ENCODE results near the gene CST4.
"Not testable (repeated sequence)": the region's sequence is repeated elsewhere in the genome, so short reads cannot be mapped to it uniquely, and the experiment has no call there.

The CST4 gene

GRCh38 chr20:23662276-23662870, 26.5 kb downstream of the CST4 start:
- DNase-seq (ENCODE audit: low read depth in 2 of 3, low spot score in 1 of 3) = no peak

GRCh38 chr20:23661002-23661429, 27.8 kb downstream of the CST4 start:
- DNase-seq (ENCODE audit: low read depth in 2 of 3, low spot score in 1 of 3) = no peak

DNA sequence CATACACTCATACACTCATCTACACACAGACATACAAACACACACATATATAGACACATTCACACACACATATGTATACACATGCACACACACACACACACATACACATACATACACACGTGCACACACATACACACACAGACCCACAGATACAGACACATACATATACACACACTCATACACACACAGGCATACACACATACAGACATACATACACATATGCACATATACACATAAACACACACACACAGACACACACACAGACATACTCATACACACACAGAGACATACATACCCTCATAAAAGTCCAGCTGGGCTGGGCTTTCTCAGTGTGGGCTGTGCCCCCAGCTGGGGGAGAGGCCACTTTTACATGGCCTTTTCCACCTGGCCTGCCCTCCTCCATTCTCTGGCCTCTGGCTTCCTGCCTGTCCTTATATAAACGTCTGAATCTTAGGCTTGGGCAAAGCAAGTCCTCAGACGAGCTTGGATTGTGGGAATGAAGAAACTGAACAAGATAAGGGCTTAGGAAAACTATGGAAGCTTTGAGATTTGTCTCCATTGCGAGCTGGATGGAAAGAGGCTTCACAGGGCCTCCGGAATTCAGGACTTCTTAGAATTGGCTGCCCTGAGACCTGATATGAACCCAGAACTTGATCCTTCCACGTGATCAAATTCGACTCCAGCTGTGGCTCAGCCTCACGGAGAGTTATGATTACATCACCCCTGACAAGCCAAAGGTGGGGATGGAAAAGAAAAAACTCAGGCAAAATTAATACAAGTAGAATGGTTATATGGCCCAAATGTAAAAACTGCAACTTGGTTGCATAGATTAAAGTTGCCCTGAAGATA, 28.6 kb downstream of the CST4 start:
- no peak for DNase-seq (ENCODE audit: low read depth in 2 of 3, low spot score in 1 of 3)

GRCh38 chr20:23659610-23659988, 29.2 kb downstream of the CST4 start:
- DNase-seq (ENCODE audit: low read depth in 2 of 3, low spot score in 1 of 3) = not testable (repeated sequence)

DNA sequence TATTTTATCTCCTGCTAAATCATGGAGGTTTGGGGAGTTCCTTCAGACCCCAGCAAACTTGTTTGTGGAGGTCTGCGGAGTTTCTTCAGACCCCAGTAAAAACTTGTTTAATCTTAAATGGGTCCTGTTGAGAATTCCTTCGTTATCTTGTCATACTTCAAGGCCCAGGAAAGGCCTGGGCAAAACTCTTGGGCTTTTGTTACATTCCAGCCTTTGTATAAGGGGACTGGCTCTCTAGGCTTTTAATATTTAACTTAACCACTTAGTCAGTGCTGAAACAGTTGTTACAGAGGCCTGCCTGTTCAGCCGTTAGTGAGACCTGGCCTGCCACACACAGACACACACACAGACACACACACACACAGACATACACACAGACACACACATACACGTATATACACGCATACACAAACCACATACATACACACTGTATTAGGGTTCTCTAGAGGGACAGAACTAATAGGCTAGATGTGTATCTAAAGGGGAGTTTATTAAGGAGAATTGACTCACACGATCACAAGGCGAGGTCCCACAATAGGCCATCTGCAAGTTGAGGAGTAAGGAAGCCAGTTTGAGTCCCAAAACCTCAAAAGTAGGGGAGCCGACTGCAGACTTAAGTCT, 29.7 kb downstream of the CST4 start:
- no peak for DNase-seq (ENCODE audit: low read depth in 2 of 3, low spot score in 1 of 3)

DNA sequence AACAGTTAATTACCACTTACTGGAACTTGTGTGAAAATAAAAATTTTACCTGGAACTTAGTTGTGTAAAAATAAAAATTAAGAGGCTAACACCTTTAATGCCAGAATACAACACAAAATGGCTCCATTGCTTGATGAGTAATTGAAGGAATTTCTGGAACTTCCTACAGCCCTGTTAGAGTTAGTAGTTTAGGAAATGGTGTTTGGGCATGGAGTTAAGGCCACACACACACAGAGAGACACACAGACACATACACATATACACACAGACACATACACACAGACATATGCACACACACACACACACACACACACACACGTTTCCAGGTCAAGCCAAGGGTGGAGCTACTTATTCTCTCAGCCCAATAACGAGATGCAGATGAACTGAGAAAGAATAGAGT, 30.5 kb downstream of the CST4 start:
- no peak for DNase-seq (ENCODE audit: low read depth in 2 of 3, low spot score in 1 of 3)

GRCh38 chr20:23657202-23657601, 31.6 kb downstream of the CST4 start:
- DNase-seq (ENCODE audit: low read depth in 2 of 3, low spot score in 1 of 3) = no peak

- DNase-seq (ENCODE audit: low read depth in 2 of 3, low spot score in 1 of 3) = no peak
Measured at GRCh38 chr20:23656372-23656771, 32.5 kb downstream of the CST4 start.

DNA sequence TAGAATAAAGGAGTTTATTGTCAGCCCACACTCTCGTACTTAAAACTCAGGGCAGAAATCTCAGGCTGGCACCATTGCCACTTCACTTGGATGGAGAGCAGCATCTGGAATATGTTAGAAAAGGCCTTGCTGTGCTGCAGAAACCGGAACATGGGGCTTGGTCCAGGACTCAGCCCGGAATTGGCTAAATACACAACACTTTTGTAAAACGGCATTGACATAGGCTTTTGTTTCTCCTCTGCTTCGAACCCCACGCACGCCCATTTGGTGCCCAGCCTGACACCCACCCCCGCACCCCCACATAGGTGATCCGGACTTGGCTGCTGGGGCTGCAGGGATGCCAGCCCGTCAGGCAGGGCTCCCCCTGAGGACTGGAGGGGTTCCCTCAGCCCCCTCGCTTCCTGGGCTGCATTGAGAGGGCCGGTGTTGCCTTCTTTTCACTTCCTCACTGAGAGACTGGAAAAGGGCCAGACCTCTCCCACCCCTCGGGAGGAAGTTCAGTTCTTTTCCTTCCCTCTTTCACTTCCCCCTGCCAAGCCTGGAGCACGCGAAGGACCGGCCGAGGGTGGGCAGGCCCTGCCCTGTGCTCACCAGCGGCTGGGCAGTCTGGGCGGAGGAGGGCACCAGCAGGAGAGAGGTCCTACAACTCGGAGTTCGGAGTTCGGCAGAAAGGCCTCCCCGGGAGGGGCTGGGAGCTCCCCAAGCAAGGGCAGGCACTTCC, 33.2 kb downstream of the CST4 start:
- no peak for DNase-seq (ENCODE audit: low read depth in 2 of 3, low spot score in 1 of 3)

GRCh38 chr20:23654717-23655116, 34.1 kb downstream of the CST4 start:
- no peak for DNase-seq (ENCODE audit: low read depth in 2 of 3, low spot score in 1 of 3)

DNA sequence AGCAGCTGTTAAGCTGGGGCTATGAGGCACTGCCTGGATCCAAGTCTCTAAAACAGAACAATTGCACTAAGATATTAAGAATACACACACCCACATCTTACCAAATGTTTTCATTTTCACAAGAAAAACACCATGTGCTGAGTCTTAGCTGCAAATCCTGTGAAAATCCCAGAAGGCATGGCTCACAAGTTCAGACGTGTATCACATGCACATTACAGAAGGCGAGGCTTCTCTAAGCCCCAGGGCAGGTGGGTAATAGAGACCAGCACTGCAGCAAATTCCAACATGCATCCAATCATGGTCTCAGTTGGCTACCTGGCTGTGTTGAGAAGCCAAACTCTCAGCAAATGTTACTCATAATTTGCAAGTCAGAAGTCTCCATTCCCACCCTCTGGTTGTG, 34.8 kb downstream of the CST4 start:
- DNase-seq (ENCODE audit: low read depth in 2 of 3, low spot score in 1 of 3) = no peak

- no peak for DNase-seq (ENCODE audit: low read depth in 2 of 3, low spot score in 1 of 3)
Measured at GRCh38 chr20:23653400-23653938, 35.4 kb downstream of the CST4 start.

DNA sequence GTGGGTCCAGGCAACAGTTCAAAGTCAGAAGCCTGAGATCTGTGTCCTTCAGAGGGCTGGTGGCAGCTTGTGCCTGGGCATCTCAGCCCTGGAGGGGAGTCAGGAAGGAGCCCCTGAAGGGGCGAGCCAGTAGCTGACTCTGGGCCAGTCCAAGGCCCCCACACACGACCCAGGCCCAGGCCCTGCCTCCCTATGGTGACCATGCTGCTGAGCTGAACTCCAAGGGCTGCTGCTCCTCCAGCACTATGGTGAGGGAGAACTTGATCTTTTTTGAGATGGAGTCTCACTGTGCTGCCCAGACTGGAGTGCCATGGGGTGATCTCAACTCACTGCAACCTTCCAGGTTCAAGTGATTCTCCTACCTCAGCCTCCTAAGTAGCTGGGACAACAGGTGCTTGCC, 35.9 kb downstream of the CST4 start:
- no peak for DNase-seq (ENCODE audit: low read depth in 2 of 3, low spot score in 1 of 3)

DNA sequence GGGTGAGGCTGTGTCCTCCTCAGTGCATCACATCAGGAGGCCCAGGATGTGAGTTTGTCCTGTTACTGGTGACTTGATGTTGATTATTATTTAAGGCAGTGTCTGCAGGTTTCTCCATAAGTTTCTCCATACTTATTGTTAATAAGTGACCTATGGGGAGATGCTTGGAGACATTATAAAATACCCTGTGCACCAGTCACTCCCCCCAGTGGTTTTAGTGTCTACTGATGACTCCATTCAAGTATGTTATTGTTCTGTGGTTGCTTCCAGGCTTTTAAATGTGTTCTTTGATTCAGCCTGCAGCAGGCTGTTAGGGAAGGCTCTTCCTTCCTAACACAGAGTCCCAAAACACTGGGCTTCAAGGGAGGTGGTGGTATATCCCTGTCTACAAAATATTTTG, 36.5 kb downstream of the CST4 start:
- DNase-seq (ENCODE audit: low read depth in 2 of 3, low spot score in 1 of 3) = no peak

- no peak for DNase-seq (ENCODE audit: low read depth in 2 of 3, low spot score in 1 of 3)
Measured at GRCh38 chr20:23651117-23651516, 37.7 kb downstream of the CST4 start.

DNA sequence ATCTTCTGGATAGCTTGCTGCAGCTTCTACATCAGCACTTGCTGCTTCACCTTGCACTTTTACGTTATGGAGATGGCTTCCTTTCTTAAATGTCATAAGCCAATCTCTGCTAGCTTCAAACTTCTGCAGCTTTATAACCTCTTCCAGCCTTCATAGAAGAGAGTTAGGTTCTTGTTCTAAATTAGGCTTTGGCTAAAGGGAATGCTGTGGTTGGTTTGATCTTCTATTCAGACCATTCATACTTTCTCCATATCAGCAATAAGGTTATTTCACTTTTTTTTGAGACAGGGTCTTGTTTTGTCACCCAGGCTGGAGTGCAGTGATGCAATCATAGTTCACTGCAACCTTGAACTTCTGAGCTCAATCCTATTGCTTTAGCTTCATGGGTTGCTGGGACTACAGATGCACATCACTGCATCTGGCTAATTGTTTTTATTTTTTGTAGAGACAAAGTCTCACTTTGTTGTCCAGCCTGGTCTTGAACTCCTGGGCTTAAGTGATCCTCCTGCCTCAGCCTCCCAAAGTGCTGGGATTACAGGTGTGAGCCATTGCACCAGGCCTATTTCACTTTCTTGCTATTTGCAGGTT, 38.9 kb downstream of the CST4 start:
- DNase-seq (ENCODE audit: low read depth in 2 of 3, low spot score in 1 of 3) = no peak

DNA sequence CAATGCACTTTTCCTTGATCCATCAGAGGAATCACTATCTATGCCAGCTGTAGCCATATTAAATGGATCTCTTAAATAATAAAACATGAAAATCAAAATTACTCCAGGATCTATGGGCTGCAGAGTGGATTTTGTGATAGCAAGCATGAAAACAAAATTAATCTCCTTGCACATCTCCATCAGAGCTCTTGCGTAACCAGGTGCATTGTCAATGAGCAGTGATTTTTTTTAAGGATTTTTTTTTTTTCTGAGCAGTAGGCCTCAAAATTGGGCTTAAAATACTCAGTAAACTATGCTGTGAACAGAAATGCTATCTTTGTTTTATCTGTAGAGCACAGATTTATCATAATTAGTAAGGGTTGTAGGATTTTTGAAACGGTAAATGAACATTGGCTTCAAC, 39.6 kb downstream of the CST4 start:
- no peak for DNase-seq (ENCODE audit: low read depth in 2 of 3, low spot score in 1 of 3)

GRCh38 chr20:23647346-23647745, 41.5 kb downstream of the CST4 start:
- no peak for DNase-seq (ENCODE audit: low read depth in 2 of 3, low spot score in 1 of 3)

GRCh38 chr20:23646106-23646873, 42.5 kb downstream of the CST4 start:
- no peak for DNase-seq (ENCODE audit: low read depth in 2 of 3, low spot score in 1 of 3)

DNA sequence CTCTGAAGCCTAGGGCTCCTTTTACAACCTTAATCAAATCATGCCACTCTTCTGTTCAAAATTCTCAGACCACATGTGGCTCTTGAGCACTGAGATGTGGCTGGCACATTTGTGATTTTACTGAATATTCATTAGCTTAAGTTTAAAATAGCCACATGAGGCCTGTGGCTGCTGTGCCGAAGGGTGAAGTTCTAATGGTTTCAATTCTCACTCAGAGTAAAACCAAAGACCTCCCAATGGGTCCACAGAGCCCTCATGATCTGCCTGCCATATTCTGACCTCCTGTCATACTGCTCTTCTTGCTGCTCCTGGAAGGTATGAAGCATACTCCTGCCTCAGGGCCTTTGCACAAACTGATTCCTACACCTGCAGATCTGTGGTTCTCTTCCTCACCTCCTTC, 43.3 kb downstream of the CST4 start:
- DNase-seq (ENCODE audit: low read depth in 2 of 3, low spot score in 1 of 3) = no peak

All from stimulated activated CD4-positive, alpha-beta T cell treated with anti-CD3 and anti-CD28 coated beads, Interleukin-12 subunit alpha, Interleukin-12 subunit beta, amount 100 ng/mL, for 48 hours (primary cell).